HepG2 (cell line): Measurements from ENCODE around the gene KCNMB4. TPM values are rescaled to one million over a fixed set of nuclear protein-coding genes. Genes with fewer than 3 reads are reported as not detected.

Experiments
- BCL6 ChIP-seq: IDR thresholded peaks from 2 replicates; pipeline ENCODE4 v1.6.1; 2016; ENCODE audit warnings: missing genetic modification reagents, missing compliant biosample characterization
- DR1 ChIP-seq: sonication (generic); formaldehyde crosslinking; IDR thresholded peaks from 2 replicates; pipeline ENCODE4 v1.8.0; 2021; ENCODE audit warnings: mild to moderate bottlenecking, missing genetic modification reagents, inconsistent platforms
- EED ChIP-seq: sonication (generic); formaldehyde crosslinking; IDR thresholded peaks from 2 replicates; pipeline ENCODE4 v1.5.0; 2020; ENCODE audit warnings: mild to moderate bottlenecking, missing genetic modification reagents
- ETV6 ChIP-seq: sonication (generic); formaldehyde crosslinking; conservative IDR thresholded peaks from 2 replicates; pipeline ENCODE4 v1.4.0; 2020; ENCODE audit warnings: missing genetic modification reagents
- FOXJ3 ChIP-seq: sonication (generic); formaldehyde crosslinking; IDR thresholded peaks from 2 replicates; pipeline ENCODE4 v1.4.0; 2020; ENCODE audit warnings: missing genetic modification reagents, mild to moderate bottlenecking, borderline replicate concordance
- FOXK2 ChIP-seq: fragments of 450-650 bp; IDR thresholded peaks from 2 replicates; pipeline ENCODE4 v1.6.1; 2016
- KDM5B ChIP-seq: sonication (generic); formaldehyde crosslinking; IDR thresholded peaks from 2 replicates; pipeline ENCODE4 v1.4.0; 2020; ENCODE audit warnings: missing genetic modification reagents, mild to moderate bottlenecking, borderline replicate concordance
- KMT2A ChIP-seq: sonication (generic); formaldehyde crosslinking; IDR thresholded peaks from 2 replicates; pipeline ENCODE4 v1.4.0; 2020; ENCODE audit warnings: missing genetic modification reagents
- MXI1 ChIP-seq: IDR thresholded peaks from 3 replicates; pipeline ENCODE4 v1.6.1; 2012; ENCODE audit warnings: low read depth, low read length, inconsistent platforms, borderline replicate concordance
- NCOR1 ChIP-seq: fragments of 200-600 bp; sonication (generic); IDR thresholded peaks from 2 replicates; pipeline ENCODE4 v1.7.0; 2017; ENCODE audit warnings: antibody characterized with exemption, low read length, borderline replicate concordance
- RBM39 ChIP-seq: fragments of 200-400 bp; formaldehyde crosslinking; IDR thresholded peaks from one replicate; pipeline ENCODE4 v1.6.1; 2018; ENCODE audit warnings: antibody characterized with exemption, mild to moderate bottlenecking, low read depth, low read length; ENCODE audit not compliant: poor library complexity, severe bottlenecking
- RXRA ChIP-seq: sonication (generic); formaldehyde crosslinking; IDR thresholded peaks from 2 replicates; pipeline ENCODE4 v1.5.1; 2020; ENCODE audit warnings: missing genetic modification reagents
- SAP130 ChIP-seq: IDR thresholded peaks from 2 replicates; pipeline ENCODE4 v1.6.1; 2016; ENCODE audit warnings: low read depth
- SIN3A ChIP-seq: IDR thresholded peaks from 2 replicates; pipeline ENCODE4 v1.6.1; 2011; ENCODE audit warnings: low read depth, mild to moderate bottlenecking, control low read depth, low read length, borderline replicate concordance
- ZFX ChIP-seq: sonication (generic); formaldehyde crosslinking; IDR thresholded peaks from 2 replicates; pipeline ENCODE4 v1.4.0; 2020; ENCODE audit warnings: mild to moderate bottlenecking, low read depth, missing genetic modification reagents, moderate library complexity
- ZNF558 ChIP-seq: sonication (generic); formaldehyde crosslinking; IDR thresholded peaks from 2 replicates; pipeline ENCODE4 v1.9.0; 2022; ENCODE audit warnings: mild to moderate bottlenecking, missing genetic modification reagents, borderline replicate concordance
- ZNF616 ChIP-seq: sonication (generic); formaldehyde crosslinking; IDR thresholded peaks from 2 replicates; pipeline ENCODE4 v1.5.0; 2020; ENCODE audit warnings: low read depth, mild to moderate bottlenecking, missing genetic modification reagents
- ZNF788 ChIP-seq: sonication (generic); formaldehyde crosslinking; IDR thresholded peaks from 2 replicates; pipeline ENCODE4 v1.5.0; 2020; ENCODE audit warnings: mild to moderate bottlenecking, missing genetic modification reagents, borderline replicate concordance
- ZSCAN20 ChIP-seq: sonication (generic); formaldehyde crosslinking; IDR thresholded peaks from 2 replicates; pipeline ENCODE4 v1.4.0; 2020; ENCODE audit warnings: missing genetic modification reagents, mild to moderate bottlenecking, borderline replicate concordance
- polyA plus RNA-seq, 8 experiments: library from polyadenylated mRNA; depleted of rRNA in 3 of 8; stranded (reverse) in 7 of 8; unstranded in 1 of 8; fragments of >200 nt; fragmentation: Illumina TruSeq in 4 of 8; extraction: Trizol in 4 of 8; gene quantifications; 2 replicates each; pipeline versions ENCODE4 v1.2.1 to v1.2.3, GENCODE V29; 2011 to 2016; ENCODE audit warnings: low read depth in 4 of 8, missing spikeins in 1 of 8, mixed read lengths in 1 of 8; ENCODE audit not compliant: insufficient read depth in 1 of 8
- total RNA-seq, 5 experiments: library from RNA; depleted of rRNA; stranded (reverse); fragments of >200 nt; fragmentation: Illumina TruSeq; extraction: Trizol; gene quantifications; 2 replicates each; pipeline ENCODE4 v1.2.3, GENCODE V29; 2016; ENCODE audit warnings: low read depth in 1 of 5
- TF ChIP-seq, protein P1 (sequence below): sonication (generic); formaldehyde crosslinking; IDR thresholded peaks from 2 replicates; pipeline ENCODE4 v1.4.0; 2020; ENCODE audit warnings: missing genetic modification reagents, low read depth, mild to moderate bottlenecking, borderline replicate concordance
- TF ChIP-seq, protein P2 (sequence below): sonication (generic); formaldehyde crosslinking; IDR thresholded peaks from 2 replicates; pipeline ENCODE4 v1.4.0; 2020; ENCODE audit warnings: missing genetic modification reagents
- TF ChIP-seq, protein P3 (sequence below): IDR thresholded peaks from 2 replicates; pipeline ENCODE4 v1.6.1; 2016; ENCODE audit warnings: mild to moderate bottlenecking, missing biosample characterization, missing genetic modification reagents
- TF ChIP-seq, protein P4 (sequence below): sonication (generic); formaldehyde crosslinking; IDR thresholded peaks from 2 replicates; pipeline ENCODE4 v1.8.1; 2023; ENCODE audit warnings: mild to moderate bottlenecking, missing genetic modification reagents

The KCNMB4 gene
- total and polyA plus RNA-seq, 2 of the 13 experiments (the other 11 are each of a cell fraction or from before 2014, with no cell fraction given): 0.67 to 0.84 TPM

DNA sequence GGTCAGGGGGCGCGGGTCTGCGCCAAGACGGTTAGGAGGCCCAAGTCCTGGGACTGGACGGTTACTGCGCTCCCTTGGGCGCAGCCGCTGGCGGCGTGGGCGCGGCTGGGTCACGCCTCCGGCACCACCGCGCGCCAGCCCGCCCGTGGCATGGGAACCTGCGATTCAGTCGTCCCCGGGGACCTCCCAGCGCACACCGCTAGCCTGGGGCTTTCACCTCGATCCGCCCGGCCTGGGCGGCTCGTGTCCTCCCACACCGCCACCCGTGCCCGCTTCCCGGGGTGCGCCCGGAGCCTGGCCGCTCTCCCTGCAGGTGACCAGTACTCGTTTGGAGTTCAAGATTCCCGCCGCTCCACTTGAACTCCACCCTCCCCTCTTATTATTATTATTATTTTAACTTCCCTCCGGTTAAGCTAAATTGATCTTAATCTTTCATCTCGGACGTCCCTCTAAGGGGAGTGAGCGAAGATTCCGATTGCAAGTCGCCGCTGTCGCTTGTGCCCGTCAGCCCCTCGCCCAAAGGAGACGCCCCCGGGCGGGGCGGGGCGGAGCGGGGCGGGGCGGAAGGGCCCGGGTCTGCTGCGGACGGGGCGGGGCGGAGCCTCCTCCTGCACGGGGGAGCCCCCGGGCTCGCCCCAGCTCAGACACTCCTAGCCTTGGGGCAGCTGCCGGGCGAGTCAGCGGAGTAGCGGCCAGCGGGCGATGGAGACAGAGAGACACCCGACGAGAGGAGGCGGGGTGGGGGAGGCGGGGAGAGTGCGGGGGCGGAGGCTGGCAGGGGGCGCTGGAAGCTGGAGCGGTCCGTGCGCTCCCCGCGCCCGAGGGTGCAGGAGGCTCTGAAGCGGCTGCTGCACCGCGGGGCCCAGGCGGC is at the start of gene KCNMB4 (continued):
- TF ChIP-seq, protein P1, sequence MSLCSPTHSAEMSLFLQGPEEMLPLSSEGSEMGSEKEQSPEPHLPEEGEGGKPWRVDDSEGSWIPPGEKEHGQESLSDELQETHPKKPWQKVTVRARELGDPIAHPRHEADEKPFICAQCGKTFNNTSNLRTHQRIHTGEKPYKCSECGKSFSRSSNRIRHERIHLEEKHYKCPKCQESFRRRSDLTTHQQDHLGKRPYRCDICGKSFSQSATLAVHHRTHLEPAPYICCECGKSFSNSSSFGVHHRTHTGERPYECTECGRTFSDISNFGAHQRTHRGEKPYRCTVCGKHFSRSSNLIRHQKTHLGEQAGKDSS (CRISPR knock-in tag): no peak
- TF ChIP-seq ZNF616 (CRISPR knock-in tag) (no peak), MXI1 (peak; percentile 45; the same call in 1 of the 3 replicates), KMT2A (CRISPR knock-in tag) (0 out of 2 replicates have a peak, but pooled peaks have one; percentile 20), ETV6 (CRISPR knock-in tag) (no peak), KDM5B (CRISPR knock-in tag) (peak; percentile 53; the same call in 1 of the 2 replicates), BCL6 (CRISPR knock-in tag) (0 out of 2 replicates have a peak, but pooled peaks have one; percentile 12), RBM39 (no peak), NCOR1 (no peak; the same call in 1 of the 2 replicates), FOXK2 (no peak), ZNF558 (CRISPR knock-in tag) (no peak), EED (peak; percentile 69; the same call in 1 of the 2 replicates), ZNF788 (CRISPR knock-in tag) (0 out of 2 replicates have a peak, but pooled peaks have one; percentile 20), SAP130 (CRISPR knock-in tag) (peak; percentile 73), SIN3A (peak; percentile 60; the same call in 1 of the 2 replicates), ZFX (0 out of 2 replicates have a peak, but pooled peaks have one; percentile 30), RXRA (CRISPR knock-in tag) (0 out of 2 replicates have a peak, but pooled peaks have one; percentile 24), FOXJ3 (CRISPR knock-in tag) (no peak), DR1 (CRISPR knock-in tag) (no peak), ZSCAN20 (0 out of 2 replicates have a peak, but pooled peaks have one; percentile 40)
- TF ChIP-seq, protein P2, sequence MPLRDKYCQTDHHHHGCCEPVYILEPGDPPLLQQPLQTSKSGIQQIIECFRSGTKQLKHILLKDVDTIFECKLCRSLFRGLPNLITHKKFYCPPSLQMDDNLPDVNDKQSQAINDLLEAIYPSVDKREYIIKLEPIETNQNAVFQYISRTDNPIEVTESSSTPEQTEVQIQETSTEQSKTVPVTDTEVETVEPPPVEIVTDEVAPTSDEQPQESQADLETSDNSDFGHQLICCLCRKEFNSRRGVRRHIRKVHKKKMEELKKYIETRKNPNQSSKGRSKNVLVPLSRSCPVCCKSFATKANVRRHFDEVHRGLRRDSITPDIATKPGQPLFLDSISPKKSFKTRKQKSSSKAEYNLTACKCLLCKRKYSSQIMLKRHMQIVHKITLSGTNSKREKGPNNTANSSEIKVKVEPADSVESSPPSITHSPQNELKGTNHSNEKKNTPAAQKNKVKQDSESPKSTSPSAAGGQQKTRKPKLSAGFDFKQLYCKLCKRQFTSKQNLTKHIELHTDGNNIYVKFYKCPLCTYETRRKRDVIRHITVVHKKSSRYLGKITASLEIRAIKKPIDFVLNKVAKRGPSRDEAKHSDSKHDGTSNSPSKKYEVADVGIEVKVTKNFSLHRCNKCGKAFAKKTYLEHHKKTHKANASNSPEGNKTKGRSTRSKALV (CRISPR knock-in tag): 0 out of 2 replicates have a peak, but pooled peaks have one; percentile 47
- TF ChIP-seq, protein P3, sequence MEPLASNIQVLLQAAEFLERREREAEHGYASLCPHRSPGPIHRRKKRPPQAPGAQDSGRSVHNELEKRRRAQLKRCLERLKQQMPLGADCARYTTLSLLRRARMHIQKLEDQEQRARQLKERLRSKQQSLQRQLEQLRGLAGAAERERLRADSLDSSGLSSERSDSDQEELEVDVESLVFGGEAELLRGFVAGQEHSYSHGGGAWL: 0 out of 2 replicates have a peak, but pooled peaks have one; percentile 22
- TF ChIP-seq, protein P4, sequence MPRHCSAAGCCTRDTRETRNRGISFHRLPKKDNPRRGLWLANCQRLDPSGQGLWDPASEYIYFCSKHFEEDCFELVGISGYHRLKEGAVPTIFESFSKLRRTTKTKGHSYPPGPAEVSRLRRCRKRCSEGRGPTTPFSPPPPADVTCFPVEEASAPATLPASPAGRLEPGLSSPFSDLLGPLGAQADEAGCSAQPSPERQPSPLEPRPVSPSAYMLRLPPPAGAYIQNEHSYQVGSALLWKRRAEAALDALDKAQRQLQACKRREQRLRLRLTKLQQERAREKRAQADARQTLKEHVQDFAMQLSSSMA (CRISPR knock-in tag): peak; percentile 68; the same call in 1 of the 2 replicates
